HG03460 (cell line): Measurements from ENCODE around the gene GATM.
"Not testable (repeated sequence)": the region's sequence is repeated elsewhere in the genome, so short reads cannot be mapped to it uniquely, and the experiment has no call there.

Experiments
- ATAC-seq: cut with Tn5 transposase; IDR thresholded peaks from one replicate; pipeline ENCODE4 v1.9.1; 2021; ENCODE audit not compliant: unreplicated experiment

GATM gene

DNA sequence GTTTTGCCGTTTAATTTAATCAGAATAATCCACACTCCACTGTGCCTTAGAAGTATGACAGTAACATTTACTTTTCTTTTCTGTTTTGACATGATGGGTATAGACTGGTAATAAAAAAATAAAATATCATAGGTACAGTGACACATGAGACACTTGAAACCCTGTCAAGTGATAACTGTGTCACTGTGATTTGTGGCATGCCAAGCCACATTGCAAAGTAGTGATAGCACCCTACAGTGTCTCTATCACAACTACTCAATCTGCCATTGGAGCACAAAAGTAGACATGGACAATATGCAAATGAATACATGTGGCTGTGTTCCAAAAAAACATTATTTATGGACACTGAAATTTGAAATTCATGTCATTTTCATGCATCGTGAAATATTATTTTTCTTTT is 22.5 kb downstream of the GATM start:
- ATAC-seq = no peak

GRCh38 chr15:45354711-45355110 is 23.6 kb downstream of the GATM start:
- no peak for ATAC-seq

- ATAC-seq = no peak
Observed at GRCh38 chr15:45351227-45351626, 27.1 kb downstream of the GATM start.

GRCh38 chr15:45349623-45350022 is 28.7 kb downstream of the GATM start:
- no peak for ATAC-seq

- ATAC-seq = no peak
Observed at GRCh38 chr15:45347989-45348388, 30.4 kb downstream of the GATM start.

DNA sequence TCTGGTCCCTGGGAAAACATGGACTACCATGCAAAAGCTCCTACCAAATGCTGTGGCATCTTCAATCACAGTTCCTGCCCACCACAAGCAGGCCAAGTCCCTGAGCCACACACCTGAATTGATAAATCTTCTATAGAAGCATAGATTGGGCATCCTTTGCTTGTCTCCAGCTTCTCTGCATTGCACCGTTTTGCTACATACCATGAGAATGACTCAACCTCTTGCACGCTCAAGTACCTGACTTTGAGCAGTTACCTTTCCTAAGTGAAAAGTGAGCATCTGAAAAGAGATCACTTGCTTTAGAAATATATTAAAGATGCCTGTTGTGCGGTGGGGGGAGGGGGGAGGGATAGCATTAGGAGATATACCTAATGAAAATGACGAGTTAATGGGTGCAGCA is 31.3 kb downstream of the GATM start:
- no peak for ATAC-seq

DNA sequence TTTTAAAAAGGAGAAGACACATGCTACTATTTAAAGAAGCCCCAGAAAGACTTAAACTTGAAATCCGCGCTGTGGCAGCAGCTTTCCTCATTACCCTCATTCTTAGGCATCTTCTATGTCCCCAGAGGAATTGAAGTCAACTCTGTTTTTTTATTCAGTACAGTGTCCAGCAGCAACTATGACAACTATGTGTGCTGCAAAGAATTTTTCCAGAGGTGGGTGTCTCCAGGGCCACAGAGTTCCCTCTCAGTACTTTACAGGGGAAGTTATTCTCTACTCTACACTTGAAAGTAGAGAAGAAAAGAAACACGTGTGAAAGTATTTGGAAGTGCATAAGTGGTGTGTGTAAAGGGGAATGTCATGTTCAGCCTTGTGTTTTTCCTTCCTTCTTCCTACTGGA is 32.0 kb downstream of the GATM start:
- ATAC-seq = no peak

GRCh38 chr15:45343258-45343860 is 35.0 kb downstream of the GATM start:
- no peak for ATAC-seq

DNA sequence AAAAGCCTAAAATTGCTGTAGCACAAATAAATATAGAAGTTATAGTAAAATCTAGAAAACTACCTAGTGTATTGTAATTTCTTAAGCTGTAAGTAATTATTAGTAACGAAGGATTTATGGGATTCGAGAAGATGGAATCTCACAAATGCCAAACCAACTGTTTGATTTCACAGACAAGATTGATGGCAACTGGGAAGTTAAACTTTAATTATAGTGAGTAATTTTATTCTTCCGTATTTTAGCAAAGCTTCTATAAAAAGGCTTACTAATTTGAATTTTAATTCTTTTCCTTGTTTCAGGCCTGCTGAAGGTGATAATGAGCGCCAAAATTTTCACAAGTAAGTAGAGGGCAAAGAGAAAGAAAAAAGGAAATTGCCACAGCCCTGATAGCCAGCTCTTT is 36.6 kb downstream of the GATM start:
- ATAC-seq = no peak

DNA sequence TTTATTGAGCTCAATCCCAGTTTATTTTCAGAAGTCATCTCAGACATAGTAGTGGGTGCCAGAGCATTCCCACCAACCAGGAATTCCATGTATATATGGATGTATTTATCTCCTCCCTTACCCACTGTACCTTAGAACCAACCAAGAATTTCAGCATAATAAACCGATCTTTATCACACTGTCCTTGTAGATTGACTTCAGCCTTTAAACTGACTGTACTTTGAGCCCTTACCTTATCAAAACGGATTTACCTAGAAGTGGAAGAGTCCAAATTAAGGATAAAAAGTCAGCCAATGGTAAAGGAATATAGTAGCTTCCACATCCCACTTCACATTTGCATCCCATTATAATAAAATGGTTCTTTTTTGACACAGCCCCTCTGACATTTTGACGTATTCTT is 37.9 kb downstream of the GATM start:
- no peak for ATAC-seq

DNA sequence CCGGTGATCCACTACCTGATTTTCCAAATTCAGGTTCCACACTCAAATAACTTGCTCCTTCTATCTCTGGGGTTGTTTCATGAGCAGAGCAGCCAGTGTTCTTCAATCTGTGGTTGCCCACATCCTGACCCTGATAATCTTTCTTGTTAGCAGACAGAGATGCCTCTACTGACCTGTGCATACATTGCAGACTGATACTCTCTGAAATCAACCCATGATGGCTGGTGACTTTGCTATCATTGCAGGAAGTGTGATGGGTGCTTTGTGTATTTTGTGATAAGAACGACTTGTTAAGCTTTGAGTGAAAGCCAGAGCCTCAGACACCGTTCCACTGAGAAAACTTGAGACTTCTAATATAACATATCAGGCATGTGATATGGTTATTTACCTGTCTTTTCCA is 39.9 kb downstream of the GATM start:
- no peak for ATAC-seq

GRCh38 chr15:45337224-45337623 is 41.1 kb downstream of the GATM start:
- no peak for ATAC-seq

DNA sequence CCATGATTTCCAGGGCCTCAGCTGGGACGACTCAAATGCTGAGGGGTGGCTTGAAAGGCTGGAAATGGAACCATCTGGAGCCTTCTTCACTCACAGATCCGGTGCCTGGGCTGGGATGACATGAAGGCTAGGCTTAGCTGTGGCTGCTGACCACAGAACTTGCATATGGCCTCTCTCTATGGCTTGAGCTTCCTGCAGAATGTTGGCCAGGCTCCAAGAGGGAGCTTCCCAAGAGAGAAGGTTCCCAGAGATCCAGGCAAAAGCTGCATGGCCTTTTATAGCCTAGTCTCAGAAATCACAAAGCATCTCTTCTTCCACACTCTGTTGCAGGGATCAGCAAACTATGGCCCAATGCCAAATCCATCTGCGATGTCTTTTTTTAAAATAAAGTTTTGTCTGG is 44.8 kb downstream of the GATM start:
- no peak for ATAC-seq

- ATAC-seq = no peak
Observed at GRCh38 chr15:45332694-45333093, 45.6 kb downstream of the GATM start.

DNA sequence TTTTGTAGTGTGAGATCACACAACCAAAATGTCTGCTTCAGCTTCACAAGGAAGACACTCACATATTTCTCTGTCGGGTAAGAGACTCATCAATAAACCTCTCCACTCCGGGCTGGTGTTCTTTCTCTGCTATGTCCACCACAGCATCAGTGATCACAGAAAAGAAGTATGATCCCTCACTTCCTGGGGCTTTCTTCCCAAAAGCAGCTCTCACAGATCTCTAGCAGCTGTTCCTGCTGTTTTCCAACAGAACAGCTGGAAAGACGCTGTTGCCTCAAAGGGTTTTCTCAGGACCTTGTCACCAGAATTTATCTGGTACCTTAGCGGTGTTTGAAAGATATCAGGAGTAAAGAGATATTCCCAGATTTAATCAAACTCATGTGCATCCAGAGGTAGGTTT is 46.4 kb downstream of the GATM start:
- no peak for ATAC-seq

DNA sequence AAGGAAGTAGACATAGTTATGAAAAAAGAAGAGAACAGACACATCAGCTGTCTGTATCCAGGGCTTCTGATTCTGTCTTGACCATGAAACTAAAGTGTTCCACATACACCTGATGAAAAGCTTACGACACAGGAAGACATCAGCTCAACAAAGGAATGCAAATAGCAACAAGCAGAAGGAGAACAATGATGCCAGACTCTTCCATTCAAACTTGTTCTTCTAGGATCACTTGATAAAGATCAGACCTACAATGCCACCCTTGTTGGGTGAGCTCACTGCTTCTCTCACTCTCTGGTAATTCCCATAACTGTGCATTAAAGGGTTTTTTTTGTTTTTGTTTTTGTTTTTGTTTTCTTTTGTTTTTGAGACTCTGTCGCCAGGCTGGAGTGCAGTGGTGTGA is 49.7 kb downstream of the GATM start:
- no peak for ATAC-seq

- no peak for ATAC-seq
Observed at GRCh38 chr15:45326741-45327140, 51.6 kb downstream of the GATM start.

GRCh38 chr15:45326280-45326679 is 52.1 kb downstream of the GATM start:
- no peak for ATAC-seq

- ATAC-seq = no peak
Observed at GRCh38 chr15:45320581-45321205, 57.7 kb downstream of the GATM start.

GRCh38 chr15:45319472-45320214 is 58.7 kb downstream of the GATM start:
- no peak for ATAC-seq

GRCh38 chr15:45314960-45315359 is 63.4 kb downstream of the GATM start:
- ATAC-seq = no peak

- ATAC-seq = not testable (repeated sequence)
Observed at GRCh38 chr15:45314117-45314516, 64.2 kb downstream of the GATM start.
